Stimulated activated naive CD8-positive, alpha-beta T cell treated with anti-CD3 and anti-CD28 coated beads, Interleukin-15, Interleukin-2, amounts not matched to agents 100 ng/mL and 50 ng/mL, for 24 hours (primary cell): ENCODE data around the gene GRHL3.
"Not testable (repeated sequence)": the region's sequence is repeated elsewhere in the genome, so short reads cannot be mapped to it uniquely, and the experiment has no call there.

Experiments used
- H3K27ac Mint-ChIP-seq: one replicate; pipeline ENCODE4 v1.8.0; 2021; ENCODE audit warnings: mild to moderate bottlenecking, mixed read lengths
- H3K27me3 Mint-ChIP-seq: one replicate; pipeline ENCODE4 v1.8.0; 2021; ENCODE audit warnings: mixed read lengths
- H3K36me3 Mint-ChIP-seq: one replicate; pipeline ENCODE4 v1.8.0; 2021; ENCODE audit warnings: low read depth, mixed read lengths
- H3K4me1 Mint-ChIP-seq: one replicate; pipeline ENCODE4 v1.8.0; 2021; ENCODE audit warnings: low read depth, mixed read lengths
- H3K4me3 Mint-ChIP-seq: one replicate; pipeline ENCODE4 v1.8.0; 2021; ENCODE audit warnings: mild to moderate bottlenecking, mixed read lengths
- H3K9me3 Mint-ChIP-seq: one replicate; pipeline ENCODE4 v1.8.0; 2021; ENCODE audit warnings: mixed read lengths

Gene GRHL3

GRCh38 chr1:24287779-24288178, 31.4 kb upstream of the GRHL3 start:
- H3K36me3 Mint-ChIP-seq, H3K27me3 Mint-ChIP-seq, H3K4me3 Mint-ChIP-seq, H3K9me3 Mint-ChIP-seq, H3K4me1 Mint-ChIP-seq, H3K27ac Mint-ChIP-seq: not testable (repeated sequence)

GRCh38 chr1:24288479-24288878, 30.7 kb upstream of the GRHL3 start:
- Mint-ChIP-seq H3K36me3 (no peaks in the 10 kb centered on the region), H3K27me3 (peaks cover 9% of the 10 kb centered on the region), H3K27ac (no peak overlapping the region), H3K4me3 (no peak overlapping the region), H3K4me1 (no peaks in the 10 kb centered on the region), H3K9me3 (no peaks in the 10 kb centered on the region)

- no peaks in the 10 kb centered on the region for H3K9me3 Mint-ChIP-seq
- no peaks in the 10 kb centered on the region for H3K4me1 Mint-ChIP-seq
- no peaks in the 10 kb centered on the region for H3K36me3 Mint-ChIP-seq
Observed at GRCh38 chr1:24289937-24290595, 29.1 kb upstream of the GRHL3 start.

GRCh38 chr1:24290933-24291487, 28.1 kb upstream of the GRHL3 start:
- Mint-ChIP-seq H3K36me3 (no peaks in the 10 kb centered on the region), H3K27me3 (peaks cover 17% of the 10 kb centered on the region), H3K27ac (no peak overlapping the region), H3K4me1 (no peaks in the 10 kb centered on the region), H3K9me3 (no peaks in the 10 kb centered on the region), H3K4me3 (no peak overlapping the region)

More at GRCh38 chr1:24289937-24290595, 29.1 kb upstream of the GRHL3 start:
- Mint-ChIP-seq H3K4me3 (no peak overlapping the region), H3K27ac (no peak overlapping the region), H3K27me3 (peaks cover 9% of the 10 kb centered on the region)

GRCh38 chr1:24292103-24292502, 27.1 kb upstream of the GRHL3 start:
- H3K27me3 Mint-ChIP-seq: peaks cover 17% of the 10 kb centered on the region
- H3K9me3 Mint-ChIP-seq: no peaks in the 10 kb centered on the region
- H3K27ac Mint-ChIP-seq: no peak overlapping the region
- no peaks in the 10 kb centered on the region for H3K4me1 Mint-ChIP-seq
- H3K4me3 Mint-ChIP-seq: no peak overlapping the region
- H3K36me3 Mint-ChIP-seq: no peaks in the 10 kb centered on the region

- Mint-ChIP-seq H3K27me3 (peaks cover 17% of the 10 kb centered on the region), H3K36me3 (no peaks in the 10 kb centered on the region), H3K4me3 (no peak overlapping the region), H3K4me1 (no peaks in the 10 kb centered on the region), H3K27ac (no peak overlapping the region), H3K9me3 (no peaks in the 10 kb centered on the region)
Observed at GRCh38 chr1:24292887-24293286, 26.3 kb upstream of the GRHL3 start.

- H3K27ac Mint-ChIP-seq: no peak overlapping the region
- H3K36me3 Mint-ChIP-seq: no peaks in the 10 kb centered on the region
- peaks cover 18% of the 10 kb centered on the region for H3K27me3 Mint-ChIP-seq
Observed at GRCh38 chr1:24293392-24294227, 25.5 kb upstream of the GRHL3 start.

GRCh38 chr1:24294228-24294672, 24.9 kb upstream of the GRHL3 start:
- Mint-ChIP-seq H3K27me3 (peaks cover 24% of the 10 kb centered on the region), H3K36me3 (no peaks in the 10 kb centered on the region), H3K4me1 (no peaks in the 10 kb centered on the region), H3K9me3 (no peaks in the 10 kb centered on the region), H3K4me3 (no peak overlapping the region), H3K27ac (no peak overlapping the region)

More at GRCh38 chr1:24293392-24294227, 25.5 kb upstream of the GRHL3 start:
- no peaks in the 10 kb centered on the region for H3K4me1 Mint-ChIP-seq
- H3K4me3 Mint-ChIP-seq: no peak overlapping the region
- H3K9me3 Mint-ChIP-seq: no peaks in the 10 kb centered on the region

- Mint-ChIP-seq H3K27ac (no peak overlapping the region), H3K4me3 (no peak overlapping the region), H3K36me3 (no peaks in the 10 kb centered on the region), H3K27me3 (peaks cover 25% of the 10 kb centered on the region), H3K9me3 (no peaks in the 10 kb centered on the region), H3K4me1 (no peaks in the 10 kb centered on the region)
Observed at GRCh38 chr1:24294716-24295371, 24.3 kb upstream of the GRHL3 start.

- Mint-ChIP-seq H3K4me3 (no peak overlapping the region), H3K9me3 (no peaks in the 10 kb centered on the region), H3K36me3 (no peaks in the 10 kb centered on the region), H3K27me3 (peaks cover 28% of the 10 kb centered on the region), H3K27ac (no peak overlapping the region), H3K4me1 (no peaks in the 10 kb centered on the region)
Observed at GRCh38 chr1:24295535-24295934, 23.6 kb upstream of the GRHL3 start.

GRCh38 chr1:24297187-24297851, 21.8 kb upstream of the GRHL3 start:
- Mint-ChIP-seq H3K4me3 (no peak overlapping the region), H3K4me1 (no peaks in the 10 kb centered on the region), H3K27me3 (peaks cover 28% of the 10 kb centered on the region), H3K27ac (no peak overlapping the region), H3K9me3 (no peaks in the 10 kb centered on the region), H3K36me3 (no peaks in the 10 kb centered on the region)

- Mint-ChIP-seq H3K4me1 (no peaks in the 10 kb centered on the region), H3K9me3 (no peaks in the 10 kb centered on the region), H3K27me3 (peaks cover 32% of the 10 kb centered on the region), H3K4me3 (no peak overlapping the region), H3K27ac (no peak overlapping the region), H3K36me3 (no peaks in the 10 kb centered on the region)
Observed at GRCh38 chr1:24297852-24298232, 21.3 kb upstream of the GRHL3 start.

GRCh38 chr1:24298606-24299005, 20.6 kb upstream of the GRHL3 start:
- Mint-ChIP-seq H3K27me3 (peaks cover 32% of the 10 kb centered on the region), H3K36me3 (no peaks in the 10 kb centered on the region), H3K27ac (no peak overlapping the region), H3K4me3 (no peak overlapping the region), H3K4me1 (no peaks in the 10 kb centered on the region), H3K9me3 (no peaks in the 10 kb centered on the region)

- no peaks in the 10 kb centered on the region for H3K36me3 Mint-ChIP-seq
- no peaks in the 10 kb centered on the region for H3K9me3 Mint-ChIP-seq
- H3K4me3 Mint-ChIP-seq: no peak overlapping the region
- H3K4me1 Mint-ChIP-seq: no peaks in the 10 kb centered on the region
- H3K27me3 Mint-ChIP-seq: peaks cover 37% of the 10 kb centered on the region
- no peak overlapping the region for H3K27ac Mint-ChIP-seq
Observed at GRCh38 chr1:24299901-24300300, 19.3 kb upstream of the GRHL3 start.
